ENCODE results near the gene TESK1.

GRCh38 chr9:35611230-35611797 lies 6.3 kb downstream of the TESK1 start:
- no peak for TF ChIP-seq EZH2 (IDR thresholded peaks at IDR 0.05; ENCODE audit: insufficient read depth, poor library complexity, severe bottlenecking)
- no peak for TF ChIP-seq EZH2phosphoT487 (IDR thresholded peaks at IDR 0.05; ENCODE audit: insufficient read depth, low read depth)

All from GM23248 (cell line).